HepG2 (cell line): ENCODE measurements around the gene PAPSS2. TPM values are rescaled to one million over a fixed set of nuclear protein-coding genes. Genes with fewer than 3 reads are reported as not detected.

Experiments used
- ATAC-seq: fragments of 200-7000 bp; cut with Tn5 transposase; 3 replicates; pipeline ENCODE4 v1.9.1; 2020; ENCODE audit warnings: mild to moderate bottlenecking, moderate library complexity
- BruUV-seq: library from RNA; stranded (reverse); fragments of 400-500 nt; replicated peaks from 2 replicates; lab custom pipeline; 2021; lab: Mats Ljungman, UMichigan
- CTCF ChIA-PET: fragments of 300-600 bp; formaldehyde crosslinking; extraction: SDS; loops from one replicate; lab custom pipeline; 2021; ENCODE audit warnings: low total read pairs, inconsistent platforms, low intra/inter-chr PET ratio; lab: Yijun Ruan, JAX
- POLR2A ChIA-PET: fragments of 350-600 bp; sonication (Branson Sonifier 250); formaldehyde crosslinking; loops from one replicate; lab custom pipeline; 2020; ENCODE audit warnings: antibody characterized with exemption, inconsistent platforms; lab: Yijun Ruan, JAX
- DNase-seq: peaks from one replicate; pipeline ENCODE4 v3.0.0-alpha.2; 2015; ENCODE audit warnings: low spot score
- FAIRE-seq: peaks from 3 replicates; lab custom pipeline; 2011; peaks lifted over from hg19 to GRCh38; lab: Jason Lieb, UNC
- H2AFZ ChIP-seq: one replicate; pipeline ENCODE4 v1.6.1; 2011; ENCODE audit warnings: low read length, inconsistent platforms
- H3K27ac ChIP-seq: fragments of 300-600 bp; 3 replicates; pipeline ENCODE4 v1.8.0; 2011; ENCODE audit warnings: mixed run types, mild to moderate bottlenecking, mixed read lengths, low read length, inconsistent platforms; ENCODE audit not compliant: insufficient read depth; ENCODE audit errors: extremely low read length
- H3K27me3 ChIP-seq, 2 experiments: fragments of 200-600 bp in 1 of 2; 2 replicates in 1 of 2; 3 replicates in 1 of 2; pipeline versions ENCODE4 v1.6.0 to v1.8.0; 2011; ENCODE audit warnings: low read length in 2 of 2, mild to moderate bottlenecking in 2 of 2, moderate library complexity in 2 of 2, inconsistent platforms in 1 of 2; ENCODE audit not compliant: insufficient read depth in 2 of 2, control insufficient read depth in 1 of 2
- H3K36me3 ChIP-seq, 2 experiments: fragments of 200-600 bp in 1 of 2; replicated peaks in 1 of 2; 2 replicates in 1 of 2; 3 replicates in 1 of 2; pipeline versions ENCODE4 v1.5.1 to v1.8.0; 2011; ENCODE audit warnings: low read length in 2 of 2, inconsistent platforms in 1 of 2; ENCODE audit not compliant: insufficient read depth in 2 of 2, control insufficient read depth in 1 of 2
- H3K4me1 ChIP-seq: 2 replicates; pipeline ENCODE4 v1.5.1; 2012; ENCODE audit warnings: low read length, inconsistent platforms; ENCODE audit not compliant: insufficient read depth
- H3K4me2 ChIP-seq: 2 replicates; pipeline ENCODE4 v1.6.0; 2011; ENCODE audit warnings: low read depth, low read length, inconsistent platforms
- H3K4me3 ChIP-seq, 3 experiments: fragments of 200-600 bp in 1 of 3; sonication (generic), shearing (Covaris generic) in 1 of 3; replicated peaks in 1 of 3; 2 replicates each; pipeline ENCODE4 v1.5.1; 2011 to 2016; ENCODE audit warnings: low read length in 3 of 3, inconsistent platforms in 2 of 3, low read depth in 2 of 3, mild to moderate bottlenecking in 2 of 3, control low read depth in 1 of 3, mixed read lengths in 1 of 3; ENCODE audit not compliant: insufficient read depth in 1 of 3
- H3K79me2 ChIP-seq: one replicate; pipeline ENCODE4 v1.6.1; 2011; ENCODE audit warnings: low read length, inconsistent platforms; ENCODE audit not compliant: insufficient read depth
- H3K9ac ChIP-seq: 2 replicates; pipeline ENCODE4 v1.6.0; 2011; ENCODE audit warnings: mild to moderate bottlenecking, low read depth, low read length, inconsistent platforms; ENCODE audit not compliant: insufficient read depth
- H3K9me3 ChIP-seq: 2 replicates; pipeline ENCODE4 v1.5.1; 2012; ENCODE audit warnings: mild to moderate bottlenecking, low read length
- H4K20me1 ChIP-seq: 2 replicates; pipeline ENCODE4 v1.6.0; 2011; ENCODE audit warnings: inconsistent platforms, mild to moderate bottlenecking, low read length, moderate library complexity; ENCODE audit not compliant: insufficient read depth
- CBX5 ChIP-seq: sonication (generic); formaldehyde crosslinking; IDR thresholded peaks from 2 replicates; pipeline ENCODE4 v1.4.0; 2020; ENCODE audit warnings: missing genetic modification reagents, borderline replicate concordance
- FLYWCH1 ChIP-seq: sonication (generic); formaldehyde crosslinking; IDR thresholded peaks from 2 replicates; pipeline ENCODE4 v1.8.1; 2023; ENCODE audit warnings: mild to moderate bottlenecking, missing genetic modification reagents
- FOXO1 ChIP-seq: sonication (generic); formaldehyde crosslinking; IDR thresholded peaks from 2 replicates; pipeline ENCODE4 v1.4.0; 2020; ENCODE audit warnings: missing genetic modification reagents
- GABPA ChIP-seq, 2 experiments: IDR thresholded peaks; 2 replicates each; pipeline ENCODE4 v1.6.1; 2011 to 2016; ENCODE audit warnings: low read depth in 2 of 2, low read length in 1 of 2, missing biosample characterization in 1 of 2, missing genetic modification characterization in 1 of 2
- NCOR1 ChIP-seq: fragments of 200-600 bp; sonication (generic); IDR thresholded peaks from 2 replicates; pipeline ENCODE4 v1.7.0; 2017; ENCODE audit warnings: antibody characterized with exemption, low read length, borderline replicate concordance
- NR2F2 ChIP-seq: IDR thresholded peaks from 2 replicates; pipeline ENCODE4 v1.6.1; 2012; ENCODE audit warnings: low read depth, inconsistent platforms, borderline replicate concordance
- ZKSCAN8 ChIP-seq: IDR thresholded peaks from 2 replicates; pipeline ENCODE4 v1.6.1; 2016; ENCODE audit warnings: borderline replicate concordance, missing genetic modification reagents, missing compliant biosample characterization
- ZNF530 ChIP-seq: sonication (generic); formaldehyde crosslinking; IDR thresholded peaks from 2 replicates; pipeline ENCODE4 v1.5.0; 2020; ENCODE audit warnings: low read depth, mild to moderate bottlenecking, missing genetic modification reagents
- WGBS: methylation state at CpG from one replicate; pipeline ENCODE4 v1.1.6; 2017; ENCODE audit warnings: low lambda C conversion rate; 5-methylcytosine and 5-hydroxymethylcytosine counted together
- in situ Hi-C: cut with HindIII; loops from 2 replicates; pipeline ENCODE4 v1.10.0; 2017; ENCODE audit warnings: low pct_unique_long_range_greater_than_20kb; ENCODE audit not compliant: extremely low pct_ligation_motif_present
- intact Hi-C: fragments of 100-400 bp; cut with micrococcal nuclease; formaldehyde crosslinking; loops from one replicate; pipeline ENCODE4 v1.10.0; 2022; ENCODE audit not compliant: unreplicated experiment
- polyA plus RNA-seq, 8 experiments: library from polyadenylated mRNA; depleted of rRNA in 3 of 8; stranded (reverse) in 7 of 8; unstranded in 1 of 8; fragments of >200 nt; fragmentation: Illumina TruSeq in 4 of 8; extraction: Trizol in 4 of 8; gene quantifications; 2 replicates each; pipeline versions ENCODE4 v1.2.1 to v1.2.3, GENCODE V29; 2011 to 2016; ENCODE audit warnings: low read depth in 4 of 8, missing spikeins in 1 of 8, mixed read lengths in 1 of 8; ENCODE audit not compliant: insufficient read depth in 1 of 8
- total RNA-seq, 5 experiments: library from RNA; depleted of rRNA; stranded (reverse); fragments of >200 nt; fragmentation: Illumina TruSeq; extraction: Trizol; gene quantifications; 2 replicates each; pipeline ENCODE4 v1.2.3, GENCODE V29; 2016; ENCODE audit warnings: low read depth in 1 of 5
- TF ChIP-seq, protein P1 (sequence below): sonication (generic); formaldehyde crosslinking; IDR thresholded peaks from 2 replicates; pipeline ENCODE4 v1.5.0; 2020; ENCODE audit warnings: missing genetic modification reagents
- TF ChIP-seq, protein P2 (sequence below): sonication (generic); formaldehyde crosslinking; IDR thresholded peaks from 2 replicates; pipeline ENCODE4 v1.4.0; 2020; ENCODE audit warnings: missing genetic modification reagents, borderline replicate concordance
- TF ChIP-seq, protein P3 (sequence below): IDR thresholded peaks from 2 replicates; pipeline ENCODE4 v1.6.1; 2012; ENCODE audit warnings: inconsistent platforms

Gene PAPSS2
- total and polyA plus RNA-seq, 2 of the 13 experiments (the other 11 are each of a cell fraction or from before 2014, with no cell fraction given): 0.11 to 0.12 TPM

- in situ Hi-C loops (loop anchor here (25.0 kb wide), 1 partner anchor 450 kb away; no protein-coding TSS in a partner anchor), intact Hi-C loops (no loop called here)
- H3K4me1 ChIP-seq: peaks cover 27% of the 10 kb centered on the region
- H3K79me2 ChIP-seq: no peaks in the 10 kb centered on the region
- FAIRE-seq: no peak
- no peaks in the 10 kb centered on the region for H3K9me3 ChIP-seq
- WGBS: 50% methylated on average over 6 of the region's 6 CpGs
- TF ChIP-seq, protein P1, sequence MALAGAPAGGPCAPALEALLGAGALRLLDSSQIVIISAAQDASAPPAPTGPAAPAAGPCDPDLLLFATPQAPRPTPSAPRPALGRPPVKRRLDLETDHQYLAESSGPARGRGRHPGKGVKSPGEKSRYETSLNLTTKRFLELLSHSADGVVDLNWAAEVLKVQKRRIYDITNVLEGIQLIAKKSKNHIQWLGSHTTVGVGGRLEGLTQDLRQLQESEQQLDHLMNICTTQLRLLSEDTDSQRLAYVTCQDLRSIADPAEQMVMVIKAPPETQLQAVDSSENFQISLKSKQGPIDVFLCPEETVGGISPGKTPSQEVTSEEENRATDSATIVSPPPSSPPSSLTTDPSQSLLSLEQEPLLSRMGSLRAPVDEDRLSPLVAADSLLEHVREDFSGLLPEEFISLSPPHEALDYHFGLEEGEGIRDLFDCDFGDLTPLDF (CRISPR knock-in tag): no peak
- TF ChIP-seq GABPA (IDR thresholded peaks at IDR 0.05; ENCODE audit: low read depth, low read length): no peak
- peak; percentile 60 for TF ChIP-seq GABPA (CRISPR knock-in tag; IDR thresholded peaks at IDR 0.05; ENCODE audit: low read depth)
- POLR2A ChIA-PET: no interaction called here
- no peak for ATAC-seq
- DNase-seq: no peak
- no peak overlapping the region for H3K9ac ChIP-seq
- no peaks in the 10 kb centered on the region for H3K36me3 ChIP-seq
- no TSS peak for BruUV-seq
- H2AFZ ChIP-seq: no peak overlapping the region
- H3K4me3 ChIP-seq: no peak overlapping the region
- no peak overlapping the region for H3K4me2 ChIP-seq
- CTCF ChIA-PET: no interaction called here
- H3K27me3 ChIP-seq: peaks cover 5 to 31% of the 10 kb centered on the region in 2 experiments; a peak in 4 of 5 replicates
- H3K27ac ChIP-seq: no peak overlapping the region
- H4K20me1 ChIP-seq: no peaks in the 10 kb centered on the region
These were observed 2.4 kb downstream of the PAPSS2 start for GRCh38 chr10:87661861-87662785.

- no peak overlapping the region for H3K4me3 ChIP-seq
- POLR2A ChIA-PET: no interaction called here
- no peaks in the 10 kb centered on the region for H3K9me3 ChIP-seq
- H3K9ac ChIP-seq: no peak overlapping the region
- no peaks in the 10 kb centered on the region for H3K79me2 ChIP-seq
- peaks cover 3 to 17% of the 10 kb centered on the region in 2 experiments; a peak in 4 of 5 replicates for H3K27me3 ChIP-seq
- H3K4me1 ChIP-seq: peaks cover 15% of the 10 kb centered on the region
- no peak for FAIRE-seq
- no peak overlapping the region for H3K27ac ChIP-seq
- H4K20me1 ChIP-seq: no peaks in the 10 kb centered on the region
- CTCF ChIA-PET: no interaction called here
- no peak for DNase-seq
- no peak for ATAC-seq
- no peaks in the 10 kb centered on the region for H3K36me3 ChIP-seq
- no peak overlapping the region for H2AFZ ChIP-seq
- intact Hi-C loops: no loop called here
- H3K4me2 ChIP-seq: no peak overlapping the region
- BruUV-seq: no TSS peak
- 0% methylated on average over 2 of the region's 2 CpGs for WGBS
- in situ Hi-C loops: loop anchor here (25.0 kb wide), 1 partner anchor 448 kb away; no protein-coding TSS in a partner anchor
- TF ChIP-seq NR2F2 (no peak), ZKSCAN8 (CRISPR knock-in tag) (no peak), CBX5 (CRISPR knock-in tag) (no peak), NCOR1 (no peak), FOXO1 (CRISPR knock-in tag) (no peak), ZNF530 (CRISPR knock-in tag) (no peak), FLYWCH1 (CRISPR knock-in tag) (no peak)
- TF ChIP-seq, protein P2, sequence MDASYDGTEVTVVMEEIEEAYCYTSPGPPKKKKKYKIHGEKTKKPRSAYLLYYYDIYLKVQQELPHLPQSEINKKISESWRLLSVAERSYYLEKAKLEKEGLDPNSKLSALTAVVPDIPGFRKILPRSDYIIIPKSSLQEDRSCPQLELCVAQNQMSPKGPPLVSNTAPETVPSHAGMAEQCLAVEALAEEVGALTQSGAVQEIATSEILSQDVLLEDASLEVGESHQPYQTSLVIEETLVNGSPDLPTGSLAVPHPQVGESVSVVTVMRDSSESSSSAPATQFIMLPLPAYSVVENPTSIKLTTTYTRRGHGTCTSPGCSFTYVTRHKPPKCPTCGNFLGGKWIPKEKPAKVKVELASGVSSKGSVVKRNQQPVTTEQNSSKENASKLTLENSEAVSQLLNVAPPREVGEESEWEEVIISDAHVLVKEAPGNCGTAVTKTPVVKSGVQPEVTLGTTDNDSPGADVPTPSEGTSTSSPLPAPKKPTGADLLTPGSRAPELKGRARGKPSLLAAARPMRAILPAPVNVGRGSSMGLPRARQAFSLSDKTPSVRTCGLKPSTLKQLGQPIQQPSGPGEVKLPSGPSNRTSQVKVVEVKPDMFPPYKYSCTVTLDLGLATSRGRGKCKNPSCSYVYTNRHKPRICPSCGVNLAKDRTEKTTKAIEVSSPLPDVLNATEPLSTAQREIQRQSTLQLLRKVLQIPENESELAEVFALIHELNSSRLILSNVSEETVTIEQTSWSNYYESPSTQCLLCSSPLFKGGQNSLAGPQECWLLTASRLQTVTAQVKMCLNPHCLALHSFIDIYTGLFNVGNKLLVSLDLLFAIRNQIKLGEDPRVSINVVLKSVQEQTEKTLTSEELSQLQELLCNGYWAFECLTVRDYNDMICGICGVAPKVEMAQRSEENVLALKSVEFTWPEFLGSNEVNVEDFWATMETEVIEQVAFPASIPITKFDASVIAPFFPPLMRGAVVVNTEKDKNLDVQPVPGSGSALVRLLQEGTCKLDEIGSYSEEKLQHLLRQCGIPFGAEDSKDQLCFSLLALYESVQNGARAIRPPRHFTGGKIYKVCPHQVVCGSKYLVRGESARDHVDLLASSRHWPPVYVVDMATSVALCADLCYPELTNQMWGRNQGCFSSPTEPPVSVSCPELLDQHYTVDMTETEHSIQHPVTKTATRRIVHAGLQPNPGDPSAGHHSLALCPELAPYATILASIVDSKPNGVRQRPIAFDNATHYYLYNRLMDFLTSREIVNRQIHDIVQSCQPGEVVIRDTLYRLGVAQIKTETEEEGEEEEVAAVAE (CRISPR knock-in tag): no peak
- TF ChIP-seq, protein P3, sequence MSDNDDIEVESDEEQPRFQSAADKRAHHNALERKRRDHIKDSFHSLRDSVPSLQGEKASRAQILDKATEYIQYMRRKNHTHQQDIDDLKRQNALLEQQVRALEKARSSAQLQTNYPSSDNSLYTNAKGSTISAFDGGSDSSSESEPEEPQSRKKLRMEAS: no peak
These were observed 4.6 kb downstream of the PAPSS2 start for GRCh38 chr10:87664276-87664701.
